BJ (cell line): Measurements from ENCODE around the gene SH3RF3. TPM values are rescaled to one million over a fixed set of nuclear protein-coding genes. Genes with fewer than 3 reads are reported as not detected.

ENCODE experiments used
- CTCF ChIA-PET: fragments of 350-600 bp; formaldehyde crosslinking; extraction: SDS; loops from one replicate; lab custom pipeline; 2021; ENCODE audit warnings: antibody characterized with exemption, inconsistent platforms; lab: Yijun Ruan, JAX
- POLR2A ChIA-PET: fragments of 300-600 bp; sonication (Branson Sonifier 250); formaldehyde crosslinking; extraction: SDS; loops from one replicate; lab custom pipeline; 2021; ENCODE audit warnings: antibody characterized with exemption; lab: Charles Lee
- DNase-seq: peaks from one replicate; pipeline ENCODE4 v3.0.0-alpha.2; 2011; ENCODE audit warnings: low read depth
- H3K27me3 ChIP-seq: 2 replicates; pipeline ENCODE4 v1.6.0; 2011; ENCODE audit warnings: low read length; ENCODE audit not compliant: control insufficient read depth, insufficient read depth
- H3K36me3 ChIP-seq: 2 replicates; pipeline ENCODE4 v1.5.1; 2011; ENCODE audit warnings: low read length; ENCODE audit not compliant: control insufficient read depth, insufficient read depth
- H3K4me3 ChIP-seq: 2 replicates; pipeline ENCODE4 v1.5.1; 2011; ENCODE audit warnings: low read depth, mild to moderate bottlenecking, control low read depth, low read length
- polyA plus RNA-seq: library from polyadenylated mRNA; depleted of rRNA; stranded (reverse); fragments of >200 nt; gene quantifications from 2 replicates; pipeline ENCODE4 v1.2.3, GENCODE V29; 2011
- TF ChIP-seq, protein P1 (sequence below): IDR thresholded peaks from 2 replicates; pipeline ENCODE4 v1.5.1; 2011; ENCODE audit warnings: low read depth, mild to moderate bottlenecking, control low read depth, inconsistent platforms, low read length, moderate library complexity; ENCODE audit not compliant: insufficient read depth

The SH3RF3 gene
- polyA plus RNA-seq, 1 experiment: 3.6 TPM

DNA sequence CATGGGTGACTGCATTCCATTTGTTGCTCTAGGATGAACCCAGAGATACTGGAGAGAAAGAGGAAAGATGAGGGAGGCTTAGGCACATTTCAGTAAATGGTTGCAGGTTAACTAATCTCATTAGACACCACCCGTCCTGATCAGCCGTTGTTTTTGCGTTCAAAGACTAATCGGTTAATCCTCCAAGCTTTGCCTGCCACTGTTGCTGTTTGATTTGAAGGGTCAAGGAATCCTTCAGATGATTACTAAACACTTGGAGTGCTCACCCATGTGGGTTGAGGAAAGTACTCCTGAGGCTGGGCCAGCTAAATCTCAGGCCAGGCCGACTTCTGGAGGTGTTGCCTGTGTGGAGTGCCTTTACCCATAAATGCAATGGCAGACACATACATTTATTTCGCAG, 8.6 kb downstream of the SH3RF3 start:
- Histone ChIP-seq H3K4me3 (no peak overlapping the region), H3K36me3 (no peaks in the 10 kb centered on the region; the same call in 1 of the 2 replicates), H3K27me3 (no peaks in the 10 kb centered on the region)
- DNase-seq: no peak
- ChIA-PET POLR2A (no interaction called here), CTCF (no interaction called here)
- TF ChIP-seq, protein P1, sequence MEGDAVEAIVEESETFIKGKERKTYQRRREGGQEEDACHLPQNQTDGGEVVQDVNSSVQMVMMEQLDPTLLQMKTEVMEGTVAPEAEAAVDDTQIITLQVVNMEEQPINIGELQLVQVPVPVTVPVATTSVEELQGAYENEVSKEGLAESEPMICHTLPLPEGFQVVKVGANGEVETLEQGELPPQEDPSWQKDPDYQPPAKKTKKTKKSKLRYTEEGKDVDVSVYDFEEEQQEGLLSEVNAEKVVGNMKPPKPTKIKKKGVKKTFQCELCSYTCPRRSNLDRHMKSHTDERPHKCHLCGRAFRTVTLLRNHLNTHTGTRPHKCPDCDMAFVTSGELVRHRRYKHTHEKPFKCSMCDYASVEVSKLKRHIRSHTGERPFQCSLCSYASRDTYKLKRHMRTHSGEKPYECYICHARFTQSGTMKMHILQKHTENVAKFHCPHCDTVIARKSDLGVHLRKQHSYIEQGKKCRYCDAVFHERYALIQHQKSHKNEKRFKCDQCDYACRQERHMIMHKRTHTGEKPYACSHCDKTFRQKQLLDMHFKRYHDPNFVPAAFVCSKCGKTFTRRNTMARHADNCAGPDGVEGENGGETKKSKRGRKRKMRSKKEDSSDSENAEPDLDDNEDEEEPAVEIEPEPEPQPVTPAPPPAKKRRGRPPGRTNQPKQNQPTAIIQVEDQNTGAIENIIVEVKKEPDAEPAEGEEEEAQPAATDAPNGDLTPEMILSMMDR: no peak

DNA sequence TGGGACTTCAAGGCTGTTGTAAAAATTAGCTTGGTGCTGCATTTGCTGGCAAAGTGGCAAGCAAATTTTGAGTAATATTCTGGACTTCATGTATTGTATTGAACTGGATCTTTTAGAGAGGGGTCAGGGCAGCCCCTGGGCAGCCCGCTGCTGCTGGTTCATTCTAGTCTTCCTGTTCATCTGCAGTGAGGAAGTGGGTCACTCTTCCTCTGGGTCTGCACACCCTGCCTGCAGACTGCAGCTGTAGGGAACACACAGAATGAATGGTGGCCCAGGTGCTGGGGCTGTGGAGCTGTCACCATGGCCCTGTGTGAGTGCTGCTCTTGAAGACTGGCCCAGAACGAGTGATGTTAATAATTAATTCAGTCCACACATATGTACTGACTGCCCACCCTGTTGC, 9.4 kb downstream of the SH3RF3 start:
- Histone ChIP-seq H3K36me3 (no peaks in the 10 kb centered on the region; the same call in 1 of the 2 replicates), H3K4me3 (no peak overlapping the region), H3K27me3 (no peaks in the 10 kb centered on the region)
- no peak for DNase-seq
- TF ChIP-seq, protein P1: no peak
- CTCF ChIA-PET: no interaction called here
- POLR2A ChIA-PET: no interaction called here

DNA sequence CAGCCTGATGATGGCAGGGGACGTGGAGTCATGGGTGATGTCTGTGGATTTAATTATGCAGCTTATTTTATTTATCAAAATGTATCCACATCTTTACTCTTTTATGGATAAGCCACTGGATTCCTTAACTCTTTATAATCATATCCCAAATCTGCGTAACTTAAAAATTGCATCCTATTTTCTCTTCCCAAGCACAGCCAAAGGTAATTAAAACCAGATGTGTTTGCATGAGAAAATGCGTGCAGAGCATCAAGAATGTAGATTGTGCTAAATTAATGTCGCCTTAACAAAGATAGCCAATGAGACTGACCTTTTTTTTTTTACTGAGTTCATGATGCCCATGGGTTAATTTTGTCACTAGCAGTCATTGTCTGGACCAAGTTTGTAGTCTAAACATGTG, 10.0 kb downstream of the SH3RF3 start:
- Histone ChIP-seq H3K36me3 (no peaks in the 10 kb centered on the region; the same call in 1 of the 2 replicates), H3K27me3 (no peaks in the 10 kb centered on the region), H3K4me3 (no peak overlapping the region)
- POLR2A ChIA-PET: no interaction called here
- CTCF ChIA-PET: interaction anchor here (1.3 kb wide), 1 partner anchor 11 kb away, joined by 3 read pairs; no protein-coding TSS in a partner anchor
- no peak for DNase-seq
- TF ChIP-seq, protein P1: no peak

DNA sequence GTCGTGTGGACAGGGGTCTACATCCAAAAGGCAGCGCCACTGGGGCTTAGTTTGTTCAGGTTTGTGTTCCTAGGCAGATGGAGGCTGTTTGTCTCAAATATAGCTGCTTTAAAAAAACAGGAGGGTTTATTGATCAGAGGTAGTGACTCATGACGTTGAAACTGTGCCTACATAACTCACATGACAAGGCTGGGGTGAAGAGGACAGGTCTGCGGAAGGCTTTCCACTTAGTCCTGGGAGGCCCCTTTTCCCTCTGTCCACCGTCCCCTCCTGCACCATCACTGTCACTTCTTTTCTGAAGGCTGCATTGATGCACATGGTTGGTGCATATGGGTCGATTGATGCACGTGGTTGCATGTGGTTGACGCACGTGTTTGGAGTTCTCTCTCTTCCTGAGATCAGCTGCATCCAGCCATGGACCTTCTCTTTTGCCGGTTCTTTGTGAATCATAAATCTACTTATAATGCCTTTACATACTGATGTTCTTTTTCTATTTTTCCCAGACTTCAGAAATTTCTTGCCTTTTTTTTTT, 10.9 kb downstream of the SH3RF3 start:
- ChIA-PET POLR2A (no interaction called here), CTCF (interaction anchor here (1.3 kb wide), 1 partner anchor 11 kb away, joined by 3 read pairs; no protein-coding TSS in a partner anchor)
- Histone ChIP-seq H3K4me3 (no peak overlapping the region), H3K27me3 (no peaks in the 10 kb centered on the region), H3K36me3 (no peaks in the 10 kb centered on the region; the same call in 1 of the 2 replicates)
- DNase-seq: no peak
- TF ChIP-seq, protein P1: no peak

GRCh38 chr2:109141006-109141600, 12.1 kb downstream of the SH3RF3 start:
- ChIA-PET CTCF (interaction anchor here (0.7 to 1.0 kb wide), 2 partner anchors 10 to 334 kb away, joined by 3 read pairs; no protein-coding TSS in a partner anchor), POLR2A (no interaction called here)
- no peak for DNase-seq
- no peak overlapping the region for H3K4me3 ChIP-seq
- H3K36me3 ChIP-seq: no peaks in the 10 kb centered on the region
- TF ChIP-seq, protein P1: no peak
- no peaks in the 10 kb centered on the region for H3K27me3 ChIP-seq
